RPMI8226 (cell line): ENCODE measurements around the gene TTYH1.
"Not testable (repeated sequence)": the region's sequence is repeated elsewhere in the genome, so short reads cannot be mapped to it uniquely, and the experiment has no call there.

ENCODE experiments used
- DNase-seq: peaks from one replicate; pipeline ENCODE4 v3.0.0-alpha.2; 2015

TTYH1 gene

GRCh38 chr19:54461613-54462012 is 46.3 kb downstream of the TTYH1 start:
- no peak for DNase-seq

GRCh38 chr19:54462047-54462654 is 46.9 kb downstream of the TTYH1 start:
- DNase-seq = peak; percentile 51

- DNase-seq = peak; percentile 85
Observed at GRCh38 chr19:54462655-54463530, 47.6 kb downstream of the TTYH1 start.

- peak; percentile 100 for DNase-seq
Observed at GRCh38 chr19:54463531-54464043, 48.3 kb downstream of the TTYH1 start, which contains the start of gene LENG9. LENG9 (minus strand) TSS chr19:54463778; CDS start chr19:54463526, 252 bp downstream.

GRCh38 chr19:54464044-54464629 is 48.9 kb downstream of the TTYH1 start:
- peak; percentile 99 for DNase-seq

GRCh38 chr19:54464630-54465425 is 49.6 kb downstream of the TTYH1 start:
- DNase-seq = peak; percentile 95

GRCh38 chr19:54465426-54466109 is 50.3 kb downstream of the TTYH1 start:
- no peak for DNase-seq

GRCh38 chr19:54466110-54466480 is 50.8 kb downstream of the TTYH1 start:
- not testable (repeated sequence) for DNase-seq

- DNase-seq = no peak
Observed at GRCh38 chr19:54469496-54469934, 54.3 kb downstream of the TTYH1 start.

- DNase-seq = no peak
Observed at GRCh38 chr19:54470276-54470887, 55.1 kb downstream of the TTYH1 start.

- DNase-seq = peak; percentile 47
Observed at GRCh38 chr19:54470991-54471782, 55.9 kb downstream of the TTYH1 start.

- DNase-seq = peak; percentile 26
Observed at GRCh38 chr19:54473071-54473891, 58.0 kb downstream of the TTYH1 start, which contains the start of gene CDC42EP5. CDC42EP5 (minus strand) TSS chr19:54473296; CDS start chr19:54465547, 7,749 bp downstream.

GRCh38 chr19:54473892-54474372 is 58.7 kb downstream of the TTYH1 start:
- DNase-seq = no peak

- no peak for DNase-seq
Observed at GRCh38 chr19:54475706-54476105, 60.4 kb downstream of the TTYH1 start.

- DNase-seq = no peak
Observed at GRCh38 chr19:54477650-54478049, 62.4 kb downstream of the TTYH1 start.

- peak; percentile 61 for DNase-seq
Observed at GRCh38 chr19:54478677-54479266, 63.5 kb downstream of the TTYH1 start.

- no peak for DNase-seq
Observed at GRCh38 chr19:54480051-54480450, 64.8 kb downstream of the TTYH1 start.

GRCh38 chr19:54481326-54481930 is 66.2 kb downstream of the TTYH1 start:
- DNase-seq = peak; percentile 60

GRCh38 chr19:54482889-54483288 is 67.6 kb downstream of the TTYH1 start:
- no peak for DNase-seq
